Activated naive CD4-positive, alpha-beta T cell treated with anti-CD3 and anti-CD28 coated beads for 36 hours (primary cell): ENCODE results near the gene C1orf174. TPM values are rescaled to one million over a fixed set of nuclear protein-coding genes. Genes with fewer than 3 reads are reported as not detected.

Experiments used
- CTCF ChIA-PET: fragments of 350-600 bp; sonication (Branson Sonifier 250); formaldehyde crosslinking; loops from one replicate; lab custom pipeline; 2021; ENCODE audit warnings: antibody characterized with exemption; lab: Charles Lee
- DNase-seq: peaks from one replicate; pipeline ENCODE4 v3.0.0-alpha.2; 2020
- H3K27ac Mint-ChIP-seq: one replicate; pipeline ENCODE4 v1.8.0; 2021; ENCODE audit warnings: mild to moderate bottlenecking, mixed read lengths
- H3K27me3 Mint-ChIP-seq: one replicate; pipeline ENCODE4 v1.8.0; 2021; ENCODE audit warnings: low read depth, mixed read lengths
- H3K36me3 Mint-ChIP-seq: one replicate; pipeline ENCODE4 v1.8.0; 2021; ENCODE audit warnings: low read depth, mixed read lengths
- H3K4me1 Mint-ChIP-seq: one replicate; pipeline ENCODE4 v1.8.0; 2021; ENCODE audit warnings: low read depth, mixed read lengths
- H3K4me3 Mint-ChIP-seq: one replicate; pipeline ENCODE4 v1.8.0; 2021; ENCODE audit warnings: mild to moderate bottlenecking, moderate library complexity, mixed read lengths
- H3K9me3 Mint-ChIP-seq: one replicate; pipeline ENCODE4 v1.8.0; 2021; ENCODE audit warnings: mixed read lengths
- intact Hi-C: fragments of 100-400 bp; cut with micrococcal nuclease; formaldehyde crosslinking; loops from one replicate; pipeline ENCODE4 v1.15.1; 2023
- total RNA-seq, 2 experiments: library from RNA; stranded (reverse); gene quantifications; one replicate each; pipeline ENCODE4 v1.2.3, GENCODE V29; 2021

C1orf174 gene
- total RNA-seq, 2 experiments from 2014 or later, result 29.5 to 30.6 TPM

DNA sequence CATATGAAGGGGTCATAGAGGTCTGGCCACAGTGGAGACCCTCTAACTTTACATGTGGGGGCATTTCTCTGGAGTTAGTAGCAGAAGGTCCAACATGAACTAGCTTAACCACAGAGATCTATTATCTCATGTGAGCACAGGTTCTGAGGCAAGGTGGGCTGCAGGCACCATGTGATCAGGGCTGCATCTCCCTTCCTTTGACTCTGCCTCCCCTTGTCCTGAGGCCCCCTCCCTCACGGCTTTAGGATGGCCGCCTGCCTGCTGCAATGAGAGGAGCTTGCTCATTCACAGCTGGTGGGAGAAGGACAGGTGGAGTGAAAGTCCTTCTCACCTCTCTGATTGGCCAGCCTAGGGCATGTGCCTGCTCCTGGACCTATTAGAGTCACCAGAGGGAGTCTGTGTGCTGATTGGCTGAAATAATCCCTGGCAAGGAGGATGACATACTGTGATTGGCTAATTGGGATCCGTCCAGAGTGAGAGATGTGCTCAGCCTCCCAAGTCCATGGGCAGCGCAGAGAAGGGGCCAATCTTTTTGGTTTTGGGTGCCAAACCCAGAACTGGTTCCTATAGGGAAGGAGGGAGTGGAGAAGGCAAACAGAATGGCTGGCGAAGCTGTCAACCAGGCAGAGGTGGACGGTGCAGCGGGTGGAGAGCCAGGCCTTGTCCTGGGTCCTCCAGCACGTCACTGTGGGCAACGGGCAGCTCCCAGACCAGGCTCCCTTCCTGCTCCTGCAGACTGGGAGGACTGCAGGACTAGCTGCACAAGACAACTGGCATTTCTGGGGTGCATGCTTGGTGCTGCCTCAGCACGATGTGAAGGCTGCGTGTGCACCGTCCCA lies 39.4 kb upstream of the C1orf174 start:
- H3K27ac Mint-ChIP-seq, result no peak overlapping the region
- CTCF ChIA-PET, result interaction anchor here (1.2 kb wide), 1 partner anchor 28 kb away, joined by 3 read pairs; no protein-coding TSS in a partner anchor

DNA sequence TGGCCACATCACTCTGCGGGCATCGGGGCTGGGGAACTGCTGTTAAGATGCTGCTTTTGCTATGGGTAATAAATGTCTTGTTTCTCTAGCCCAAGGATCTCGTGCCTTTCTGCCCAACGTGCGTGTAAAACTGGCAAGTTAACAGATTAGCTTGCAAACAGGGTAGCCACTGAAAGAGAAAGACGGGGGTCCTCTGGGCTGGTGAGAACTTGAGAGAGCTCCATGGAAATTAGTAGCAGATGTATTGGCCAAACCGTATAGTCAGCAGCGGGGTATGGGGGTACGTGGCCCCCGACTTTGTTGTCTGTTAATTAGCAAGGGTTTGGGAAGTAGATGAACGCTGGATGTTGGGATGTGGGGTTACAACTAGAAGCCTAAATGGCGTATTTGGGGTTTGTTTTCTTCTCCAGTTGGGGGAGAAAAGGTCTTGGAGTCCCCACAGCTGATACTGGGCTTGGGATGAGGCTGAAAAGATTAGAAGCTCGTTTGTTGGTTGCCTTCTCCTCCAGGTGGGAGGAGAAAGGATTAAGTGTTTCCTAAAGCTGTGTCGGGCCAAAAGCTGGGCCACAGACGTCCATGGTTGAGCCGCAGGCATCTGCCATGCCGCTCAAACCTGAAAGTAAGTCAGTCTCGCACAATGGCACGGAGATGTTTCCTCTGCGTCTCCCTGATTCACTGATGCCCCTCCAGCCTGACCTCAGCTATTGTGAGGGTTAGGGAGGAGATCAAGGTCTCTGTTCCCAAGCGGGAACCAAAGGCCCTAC lies 32.3 kb upstream of the C1orf174 start:
- Mint-ChIP-seq H3K4me3 (no peak overlapping the region), H3K36me3 (no peaks in the 10 kb centered on the region), H3K4me1 (no peaks in the 10 kb centered on the region), H3K9me3 (peaks cover 10% of the 10 kb centered on the region), H3K27ac (no peak overlapping the region), H3K27me3 (peaks cover 2% of the 10 kb centered on the region)
- DNase-seq, result no peak
- intact Hi-C loops, result no loop called here
- CTCF ChIA-PET, result no interaction called here

More for the DNA sequence above, 39.4 kb upstream of the C1orf174 start:
- intact Hi-C loops, result no loop called here
- no peaks in the 10 kb centered on the region for H3K36me3 Mint-ChIP-seq
- no peak for DNase-seq
- no peak overlapping the region for H3K4me3 Mint-ChIP-seq
- H3K4me1 Mint-ChIP-seq, result no peaks in the 10 kb centered on the region
- peaks cover 9% of the 10 kb centered on the region for H3K27me3 Mint-ChIP-seq
- peaks cover 13% of the 10 kb centered on the region for H3K9me3 Mint-ChIP-seq

DNA sequence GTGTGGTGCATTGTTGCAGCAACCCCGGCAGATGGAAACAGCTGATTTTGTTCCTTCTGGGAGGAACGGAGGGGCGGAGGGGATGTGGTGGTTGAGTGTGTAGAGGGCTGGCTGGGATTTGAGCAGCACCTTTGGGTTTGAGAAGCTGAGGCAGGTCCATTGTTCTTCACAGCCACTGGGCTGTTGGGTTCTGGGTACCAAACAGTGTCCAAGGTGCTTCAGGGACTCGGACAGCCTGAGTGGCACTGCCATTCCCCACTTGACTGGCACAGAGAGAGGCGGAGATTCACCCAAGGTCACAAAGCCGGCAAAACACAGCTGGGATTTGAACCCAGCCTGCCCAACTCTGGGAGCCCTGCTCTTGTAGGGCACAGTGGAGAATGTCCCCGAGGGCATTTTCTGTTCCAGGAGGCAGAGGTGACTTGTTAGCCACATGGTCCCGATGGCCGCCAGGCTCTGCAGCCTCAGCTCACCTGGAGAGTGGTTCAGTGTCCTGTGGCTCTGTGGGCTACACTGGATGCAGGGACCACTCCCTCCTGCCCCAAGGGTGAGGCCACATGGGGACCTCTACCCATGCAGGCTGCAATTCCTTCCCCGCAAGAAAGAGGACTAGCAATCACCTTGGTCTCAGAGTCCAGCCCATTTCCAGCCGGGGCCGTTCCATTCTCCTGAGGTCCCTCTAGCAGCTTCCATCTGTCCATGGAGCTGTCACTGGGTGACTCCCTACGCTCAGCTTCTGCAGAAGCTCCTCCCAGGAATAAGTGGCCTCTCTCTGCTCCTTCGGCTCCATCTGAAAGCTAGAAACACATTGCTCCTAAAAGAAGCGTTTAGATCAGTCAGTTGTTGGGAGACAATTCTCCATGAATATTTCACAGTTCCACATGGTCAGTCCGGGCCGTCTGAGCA lies 31.2 kb upstream of the C1orf174 start:
- intact Hi-C loops, result no loop called here
- CTCF ChIA-PET, result no interaction called here
- Mint-ChIP-seq H3K9me3 (peaks cover 6% of the 10 kb centered on the region), H3K4me1 (no peaks in the 10 kb centered on the region), H3K4me3 (no peak overlapping the region), H3K27me3 (peaks cover 2% of the 10 kb centered on the region), H3K36me3 (no peaks in the 10 kb centered on the region), H3K27ac (no peak overlapping the region)
- DNase-seq, result no peak

DNA sequence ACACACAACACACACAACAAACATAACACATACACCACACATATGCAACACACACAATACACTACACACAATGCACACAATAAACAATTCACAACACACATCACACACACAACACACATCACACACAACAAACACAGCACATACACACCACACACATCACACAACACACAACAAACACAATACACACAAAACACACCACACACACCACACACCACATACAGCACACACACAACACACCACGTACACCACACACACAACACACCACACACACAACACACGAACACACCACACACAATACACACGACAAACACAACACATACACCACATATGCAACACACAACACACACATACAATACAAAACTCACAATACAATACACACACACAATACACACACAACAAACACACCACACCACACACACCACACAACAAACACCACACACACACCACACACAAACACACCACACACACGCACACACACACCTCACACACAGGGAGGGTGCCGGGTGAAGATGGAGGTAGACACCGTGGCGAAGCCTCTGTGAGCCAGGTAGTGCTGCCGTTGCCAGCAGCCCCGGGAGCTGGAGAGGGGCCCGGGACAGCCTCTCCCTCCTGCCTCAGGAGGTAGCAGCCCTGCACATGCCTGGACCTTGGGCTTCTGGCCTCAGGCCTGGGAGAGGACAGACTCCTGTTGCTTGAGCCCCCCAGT lies 30.4 kb upstream of the C1orf174 start:
- no peak for DNase-seq
- Mint-ChIP-seq H3K27ac (no peak overlapping the region), H3K9me3 (peaks cover 6% of the 10 kb centered on the region), H3K4me3 (no peak overlapping the region), H3K27me3 (peaks cover 2% of the 10 kb centered on the region), H3K4me1 (no peaks in the 10 kb centered on the region), H3K36me3 (no peaks in the 10 kb centered on the region)
- CTCF ChIA-PET, result no interaction called here
- intact Hi-C loops, result no loop called here

DNA sequence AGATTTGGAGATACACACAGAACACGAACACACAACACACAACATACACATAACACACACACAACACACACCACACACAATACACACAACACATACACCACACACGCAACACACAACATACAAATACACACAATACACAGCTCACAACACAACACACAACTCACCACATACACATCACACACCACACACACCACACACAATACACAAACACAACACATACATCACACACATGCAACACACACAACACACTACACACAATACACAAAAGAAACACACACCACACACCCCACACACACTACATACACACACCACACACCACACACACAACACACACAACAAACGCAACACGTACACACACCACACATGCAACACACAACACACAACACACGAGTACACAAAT lies 29.1 kb upstream of the C1orf174 start:
- H3K4me1 Mint-ChIP-seq, result no peaks in the 10 kb centered on the region
- CTCF ChIA-PET, result no interaction called here
- H3K9me3 Mint-ChIP-seq, result peaks cover 6% of the 10 kb centered on the region
- no peaks in the 10 kb centered on the region for H3K36me3 Mint-ChIP-seq
- DNase-seq, result no peak
- peaks cover 2% of the 10 kb centered on the region for H3K27me3 Mint-ChIP-seq
- no peak overlapping the region for H3K27ac Mint-ChIP-seq
- intact Hi-C loops, result no loop called here
- no peak overlapping the region for H3K4me3 Mint-ChIP-seq

DNA sequence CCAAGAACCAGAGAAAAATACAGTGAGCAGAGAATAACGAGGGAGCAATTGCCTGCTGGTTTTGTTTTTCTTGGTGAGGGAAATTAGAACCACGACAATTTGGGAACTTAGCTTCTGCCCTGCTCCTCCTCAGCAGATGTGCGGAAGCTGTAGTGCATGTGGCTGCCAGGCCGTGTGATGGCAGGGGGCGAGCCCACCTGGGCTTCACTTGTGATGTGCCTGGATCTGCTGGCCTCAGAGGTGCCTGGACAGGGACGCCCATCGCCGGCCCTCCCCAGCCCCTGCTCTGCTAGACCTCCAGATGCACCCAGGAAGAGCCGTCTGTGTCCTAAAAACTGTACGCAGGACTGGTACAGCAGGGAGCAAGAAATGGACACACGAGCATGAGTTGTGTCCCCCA lies 28.5 kb upstream of the C1orf174 start:
- Mint-ChIP-seq H3K4me3 (no peak overlapping the region), H3K36me3 (no peaks in the 10 kb centered on the region), H3K27ac (no peak overlapping the region), H3K27me3 (no peaks in the 10 kb centered on the region), H3K4me1 (no peaks in the 10 kb centered on the region), H3K9me3 (peaks cover 6% of the 10 kb centered on the region)
- intact Hi-C loops, result no loop called here
- no peak for DNase-seq
- CTCF ChIA-PET, result no interaction called here

DNA sequence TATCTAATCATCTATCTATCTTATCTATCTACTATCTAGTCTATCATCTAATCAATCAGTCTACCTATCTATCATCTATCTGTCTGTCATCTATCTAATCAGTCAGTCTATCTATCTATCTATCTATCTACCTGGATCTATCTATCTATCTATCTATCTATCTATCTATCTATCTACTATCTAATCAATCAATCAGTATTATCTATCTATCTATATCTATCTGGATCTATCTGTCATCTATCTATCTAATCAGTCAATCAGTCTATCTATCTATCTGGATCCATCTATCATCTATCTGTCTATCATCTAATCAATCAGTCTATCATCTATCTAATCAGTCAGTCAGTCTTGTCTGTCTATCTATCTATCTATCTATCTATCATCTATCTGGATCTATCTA lies 26.9 kb upstream of the C1orf174 start:
- Mint-ChIP-seq H3K27me3 (no peaks in the 10 kb centered on the region), H3K27ac (no peak overlapping the region), H3K36me3 (no peaks in the 10 kb centered on the region), H3K4me3 (no peak overlapping the region), H3K4me1 (peaks cover 8% of the 10 kb centered on the region), H3K9me3 (peaks cover 6% of the 10 kb centered on the region)
- no peak for DNase-seq
- intact Hi-C loops, result no loop called here
- CTCF ChIA-PET, result no interaction called here

DNA sequence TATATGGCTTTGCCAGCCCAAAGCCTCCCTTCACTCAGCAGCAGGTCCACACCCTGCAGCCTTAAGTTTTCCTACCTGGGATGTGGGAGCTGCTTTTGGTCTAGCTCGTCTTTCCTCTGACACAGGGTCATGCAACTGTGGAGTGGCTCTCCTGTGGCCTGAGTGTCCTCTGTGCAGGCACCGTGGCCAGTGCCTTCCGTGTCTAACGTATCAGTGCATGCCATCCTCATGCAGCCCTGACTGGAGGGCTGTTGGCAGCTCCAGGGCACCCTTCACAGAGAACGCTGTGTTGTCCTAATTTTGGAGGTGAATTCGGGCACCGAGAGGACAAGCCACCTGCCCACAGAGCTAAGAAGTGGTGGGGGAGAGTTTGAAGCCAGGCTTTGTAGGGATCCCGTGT lies 25.7 kb upstream of the C1orf174 start:
- H3K4me3 Mint-ChIP-seq, result no peak overlapping the region
- H3K27ac Mint-ChIP-seq, result no peak overlapping the region
- H3K27me3 Mint-ChIP-seq, result no peaks in the 10 kb centered on the region
- intact Hi-C loops, result no loop called here
- H3K9me3 Mint-ChIP-seq, result peaks cover 6% of the 10 kb centered on the region
- no peaks in the 10 kb centered on the region for H3K36me3 Mint-ChIP-seq
- CTCF ChIA-PET, result no interaction called here
- no peak for DNase-seq
- H3K4me1 Mint-ChIP-seq, result peaks cover 10% of the 10 kb centered on the region

DNA sequence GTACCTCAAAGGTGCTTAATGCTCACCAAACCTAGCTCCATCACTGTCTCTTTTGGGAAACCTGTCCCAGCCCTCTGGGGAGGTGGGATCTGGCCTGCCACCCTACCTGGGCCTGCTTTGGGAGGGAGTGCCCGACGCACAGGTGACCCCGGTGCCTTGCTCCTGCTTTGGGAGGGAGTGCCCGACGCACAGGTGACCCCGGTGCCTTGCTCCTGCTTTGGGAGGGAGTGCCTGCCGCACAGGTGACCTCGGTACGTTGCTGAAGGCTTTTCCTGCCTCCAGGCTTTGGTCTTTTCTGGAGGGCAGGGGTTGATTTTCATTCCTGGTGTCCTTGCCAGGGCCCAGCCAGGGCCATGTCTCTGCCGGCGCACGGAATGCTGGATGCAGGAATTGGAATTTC lies 25.2 kb upstream of the C1orf174 start:
- H3K4me1 Mint-ChIP-seq, result peaks cover 10% of the 10 kb centered on the region
- H3K27ac Mint-ChIP-seq, result no peak overlapping the region
- intact Hi-C loops, result no loop called here
- H3K27me3 Mint-ChIP-seq, result peaks cover 2% of the 10 kb centered on the region
- no peak for DNase-seq
- CTCF ChIA-PET, result no interaction called here
- peaks cover 3% of the 10 kb centered on the region for H3K9me3 Mint-ChIP-seq
- H3K36me3 Mint-ChIP-seq, result no peaks in the 10 kb centered on the region
- no peak overlapping the region for H3K4me3 Mint-ChIP-seq

DNA sequence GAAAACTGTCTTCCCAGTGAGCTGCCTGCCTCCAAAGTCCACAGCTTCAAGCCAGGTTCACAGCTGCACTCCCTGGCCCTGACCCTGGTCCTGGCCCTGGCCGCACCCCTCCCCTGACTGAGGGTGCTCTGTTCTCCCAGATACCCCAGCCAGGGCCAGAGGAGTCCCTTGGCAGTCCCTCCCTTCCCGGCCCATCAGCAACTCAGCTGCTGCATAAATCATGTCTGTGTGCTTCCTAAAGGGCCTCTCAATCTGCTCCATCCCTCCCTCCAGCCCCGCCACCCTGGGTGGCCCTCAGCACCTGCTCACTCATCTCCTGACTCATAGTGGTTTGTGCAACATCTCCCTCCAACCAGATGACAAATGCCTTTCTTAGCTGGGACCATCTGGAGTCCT lies 24.8 kb upstream of the C1orf174 start:
- Mint-ChIP-seq H3K4me1 (peaks cover 10% of the 10 kb centered on the region), H3K4me3 (no peak overlapping the region), H3K9me3 (no peaks in the 10 kb centered on the region), H3K36me3 (no peaks in the 10 kb centered on the region), H3K27ac (no peak overlapping the region), H3K27me3 (peaks cover 2% of the 10 kb centered on the region)
- intact Hi-C loops, result no loop called here
- no peak for DNase-seq
- CTCF ChIA-PET, result no interaction called here

DNA sequence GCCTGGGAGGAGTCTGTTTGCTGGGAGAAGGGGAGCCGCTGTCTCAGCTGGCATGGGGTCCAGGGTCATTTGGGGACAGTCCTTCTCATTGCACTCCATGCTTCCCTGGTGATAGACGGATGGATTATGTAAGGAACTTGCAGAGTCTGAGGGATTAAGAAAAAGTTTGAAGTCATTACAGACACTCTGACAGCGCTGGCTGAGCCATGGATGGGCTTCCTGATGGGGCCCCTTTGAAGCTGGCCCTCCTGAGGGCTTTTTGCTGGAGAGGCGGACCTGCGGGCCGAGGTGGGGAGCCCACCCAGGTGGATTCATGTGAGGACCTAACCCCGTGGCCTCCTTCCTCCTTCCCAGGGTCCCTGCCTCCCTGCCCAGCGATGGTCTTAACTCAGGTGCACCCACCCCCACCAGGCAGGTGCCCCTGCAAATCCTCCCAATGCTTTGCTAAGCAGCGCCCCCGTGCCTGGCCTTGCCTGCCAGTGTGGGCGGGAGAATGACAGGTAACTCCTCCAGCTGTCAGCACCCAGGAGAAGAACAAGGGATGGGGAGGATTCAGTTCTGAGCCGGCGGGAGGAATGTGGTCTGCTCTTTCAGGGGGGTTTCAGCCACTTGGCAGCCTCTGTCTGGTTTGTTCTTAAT lies 24.2 kb upstream of the C1orf174 start:
- CTCF ChIA-PET, result no interaction called here
- Mint-ChIP-seq H3K27ac (no peak overlapping the region), H3K9me3 (no peaks in the 10 kb centered on the region), H3K4me1 (peaks cover 10% of the 10 kb centered on the region), H3K36me3 (no peaks in the 10 kb centered on the region), H3K4me3 (no peak overlapping the region), H3K27me3 (peaks cover 2% of the 10 kb centered on the region)
- intact Hi-C loops, result no loop called here
- DNase-seq, result no peak
